ENCODE results near the gene NPSR1.

Gene NPSR1

DNA sequence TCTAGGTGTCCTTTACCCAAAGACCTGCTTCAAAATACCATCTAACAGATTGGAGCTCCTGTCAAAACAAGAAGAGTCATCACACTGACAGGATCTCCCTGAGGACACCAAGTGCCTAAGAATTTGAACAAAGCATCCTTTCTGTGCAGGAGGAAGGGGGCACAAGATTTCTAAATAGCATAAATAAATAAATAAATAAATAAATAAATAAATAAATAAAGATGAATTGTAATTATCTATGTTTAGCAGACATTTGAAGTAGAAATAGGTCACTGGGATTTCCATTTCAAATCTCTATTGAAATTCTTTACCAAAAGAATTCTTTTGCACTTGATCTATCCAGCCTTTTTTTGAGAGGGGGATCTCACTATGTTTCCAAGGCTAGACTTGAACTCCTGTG lies 65.3 kb downstream of the NPSR1 start:
- DNase-seq = no peak

DNA sequence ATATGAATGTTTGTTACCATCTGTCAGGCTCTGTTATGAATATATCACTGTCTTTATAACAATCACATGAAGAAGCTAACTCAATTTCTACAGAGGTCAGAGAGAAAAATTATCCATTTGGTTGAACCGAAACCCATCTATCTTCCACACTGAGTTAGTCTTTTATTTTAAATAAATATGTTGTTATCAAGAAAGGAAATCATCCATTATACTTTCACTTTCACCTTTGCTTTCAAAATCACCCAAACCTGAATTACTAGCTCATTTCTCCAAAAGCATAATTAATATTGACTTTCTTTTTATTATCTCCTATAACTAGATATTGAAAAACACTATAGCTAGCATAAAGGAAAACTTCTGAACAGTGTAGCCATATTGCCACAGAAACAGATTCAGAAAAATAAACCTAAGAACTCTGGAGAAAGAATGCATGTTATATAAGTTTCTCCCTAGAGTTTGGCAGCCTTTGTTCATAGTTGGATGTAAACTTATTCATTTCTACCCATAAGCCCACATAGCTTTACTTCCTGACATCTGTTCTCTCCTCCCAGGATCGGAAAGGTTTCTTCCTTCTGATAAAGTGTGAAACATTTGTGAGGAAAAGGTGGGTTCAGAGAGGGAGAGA lies 66.0 kb downstream of the NPSR1 start:
- no peak for DNase-seq

DNA sequence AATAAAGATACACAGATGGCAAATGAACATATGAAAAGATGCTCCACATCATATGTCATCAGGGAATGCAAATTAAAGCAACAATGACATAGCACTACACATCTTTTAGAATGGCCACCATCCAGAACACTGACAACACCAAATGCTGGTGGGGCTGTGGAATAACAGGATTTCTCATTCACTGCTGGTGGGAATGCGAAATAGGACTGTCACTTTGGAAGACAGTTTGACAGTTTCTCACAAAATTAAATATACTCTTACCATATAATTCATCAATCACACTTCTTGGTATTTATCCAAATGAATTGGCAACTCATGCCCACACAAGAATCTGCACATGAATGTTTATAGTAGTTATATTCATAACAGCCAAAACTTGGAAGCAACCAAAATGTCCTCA lies 68.2 kb downstream of the NPSR1 start:
- DNase-seq = no peak

DNA sequence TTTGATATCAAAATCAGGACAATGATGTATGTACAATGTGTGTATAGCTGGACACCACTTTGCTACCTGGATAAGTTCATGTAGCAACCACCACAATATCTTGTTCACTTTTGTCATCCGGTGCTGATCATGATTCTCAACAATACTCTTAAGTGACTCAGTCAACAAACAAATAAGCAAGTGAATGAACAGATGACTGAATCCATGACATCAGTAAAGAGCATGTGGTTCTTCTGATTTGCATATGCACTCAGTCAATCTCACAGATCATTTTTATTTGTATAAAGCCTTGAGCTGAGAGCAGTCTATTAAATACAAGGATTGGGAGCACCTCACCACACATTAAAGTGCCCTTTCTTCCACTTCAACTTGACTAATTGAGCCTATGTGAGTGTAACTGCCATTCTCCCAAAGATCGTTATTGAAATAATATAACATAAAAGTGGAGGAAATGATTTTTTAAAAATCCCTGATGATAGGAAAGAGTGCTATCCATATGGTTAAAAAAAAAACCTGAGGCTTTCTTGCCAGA lies 69.5 kb downstream of the NPSR1 start:
- no peak for DNase-seq

DNA sequence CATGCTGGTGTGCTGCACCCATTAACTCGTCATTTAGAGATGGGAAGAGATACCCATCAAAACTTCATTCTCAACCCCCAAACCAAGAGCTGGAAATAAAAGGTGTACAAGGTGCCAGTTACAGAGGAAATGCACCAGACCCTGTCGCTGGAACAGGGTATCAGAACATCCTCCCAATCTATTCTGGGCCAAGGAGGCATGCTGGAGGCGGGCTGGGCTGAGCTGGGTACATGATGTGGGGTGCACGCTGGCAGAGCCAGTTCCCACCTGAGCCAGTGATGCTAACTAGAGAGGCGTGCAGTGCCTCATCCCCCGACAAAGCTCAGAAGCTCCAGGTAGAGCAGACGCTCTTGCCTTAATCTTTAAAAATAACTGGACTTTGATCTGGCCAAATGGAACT lies 70.1 kb downstream of the NPSR1 start:
- no peak for DNase-seq

DNA sequence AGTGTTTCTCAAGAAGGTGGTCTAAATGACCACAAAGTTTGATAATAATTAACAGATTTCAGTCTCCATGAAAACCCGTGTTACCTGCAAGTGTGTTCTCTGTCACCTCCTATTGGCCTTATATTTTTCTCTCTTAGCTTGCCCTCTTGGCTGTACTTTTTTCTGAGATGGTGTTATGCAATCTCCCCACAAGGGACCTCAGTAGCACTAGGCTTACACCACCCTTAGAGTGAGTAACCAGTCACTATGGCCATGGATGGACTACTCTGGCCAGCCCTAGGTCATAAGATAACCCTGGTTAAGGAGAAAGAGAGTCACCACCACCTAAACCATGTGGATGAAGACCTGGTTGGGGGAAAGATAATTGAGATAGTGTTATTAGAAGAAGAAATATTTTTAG lies 76.8 kb downstream of the NPSR1 start:
- no peak for DNase-seq

DNA sequence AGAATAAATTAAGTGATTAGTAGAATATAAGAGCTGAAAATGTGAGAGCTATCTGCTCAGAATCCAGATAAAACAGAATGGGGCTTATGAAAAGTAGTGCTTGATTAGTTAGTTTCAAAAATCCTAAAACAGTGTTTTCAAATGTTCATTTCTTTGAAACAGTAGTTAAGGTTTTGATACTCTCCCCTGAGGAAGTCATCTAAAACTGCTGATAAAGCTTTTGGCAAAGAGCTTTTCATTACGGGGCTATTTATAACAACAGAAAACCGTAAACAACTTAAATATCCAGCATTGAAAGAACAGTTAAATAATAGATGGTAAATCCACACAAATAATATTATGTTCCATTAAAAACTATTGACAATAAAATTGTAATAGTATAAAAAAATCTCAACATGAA lies 77.5 kb downstream of the NPSR1 start:
- no peak for DNase-seq

DNA sequence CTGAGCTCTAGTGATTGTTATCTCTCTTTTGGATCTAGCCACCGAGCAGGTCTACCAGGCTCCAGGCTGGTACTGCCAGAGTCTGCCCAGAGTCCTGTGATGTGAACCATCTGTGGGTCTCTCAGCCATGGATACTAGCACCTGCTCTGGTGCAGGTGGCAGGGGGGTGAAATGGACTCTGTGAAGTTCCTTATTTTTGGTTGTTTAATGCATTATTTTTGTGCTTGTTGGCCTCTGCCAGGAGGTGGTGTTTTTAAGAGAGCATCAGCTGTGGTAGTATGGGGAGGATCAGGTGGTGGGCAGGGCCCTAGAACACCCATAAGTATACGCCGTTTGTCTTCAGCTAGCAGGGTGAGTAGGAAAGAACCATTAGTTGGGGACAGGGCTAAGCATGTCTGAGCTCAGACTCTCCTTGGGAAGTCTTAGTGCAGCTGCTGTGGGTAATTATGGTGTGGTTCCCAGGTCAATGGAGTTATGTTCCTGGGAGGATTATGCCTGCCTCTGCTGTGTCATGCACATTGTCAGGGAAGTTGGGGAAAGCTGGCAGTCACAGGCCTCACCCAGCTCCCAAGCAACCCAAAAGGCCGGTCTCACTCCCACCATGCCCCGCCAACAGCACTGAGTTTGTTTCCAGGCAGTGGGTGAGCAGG lies 81.8 kb downstream of the NPSR1 start:
- no peak for DNase-seq

DNA sequence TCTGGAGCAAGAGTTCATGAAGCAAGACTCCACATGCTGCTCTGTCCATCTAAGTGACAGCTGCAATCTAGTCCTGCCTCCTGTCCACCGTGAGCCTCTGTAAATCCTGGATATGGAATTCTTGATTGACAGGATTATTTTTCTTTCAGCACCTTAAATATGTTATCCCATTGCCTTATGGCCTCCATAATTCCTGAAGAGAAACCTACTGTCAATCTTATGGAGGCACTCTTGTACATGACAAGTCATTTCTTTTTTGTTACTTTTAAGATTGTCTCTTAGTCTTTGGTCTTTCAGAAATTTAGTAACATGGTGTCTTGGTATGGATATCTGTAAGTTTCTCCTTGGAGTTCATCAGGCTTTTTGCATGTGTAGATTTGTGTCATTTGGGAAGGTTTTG lies 82.8 kb downstream of the NPSR1 start:
- no peak for DNase-seq

DNA sequence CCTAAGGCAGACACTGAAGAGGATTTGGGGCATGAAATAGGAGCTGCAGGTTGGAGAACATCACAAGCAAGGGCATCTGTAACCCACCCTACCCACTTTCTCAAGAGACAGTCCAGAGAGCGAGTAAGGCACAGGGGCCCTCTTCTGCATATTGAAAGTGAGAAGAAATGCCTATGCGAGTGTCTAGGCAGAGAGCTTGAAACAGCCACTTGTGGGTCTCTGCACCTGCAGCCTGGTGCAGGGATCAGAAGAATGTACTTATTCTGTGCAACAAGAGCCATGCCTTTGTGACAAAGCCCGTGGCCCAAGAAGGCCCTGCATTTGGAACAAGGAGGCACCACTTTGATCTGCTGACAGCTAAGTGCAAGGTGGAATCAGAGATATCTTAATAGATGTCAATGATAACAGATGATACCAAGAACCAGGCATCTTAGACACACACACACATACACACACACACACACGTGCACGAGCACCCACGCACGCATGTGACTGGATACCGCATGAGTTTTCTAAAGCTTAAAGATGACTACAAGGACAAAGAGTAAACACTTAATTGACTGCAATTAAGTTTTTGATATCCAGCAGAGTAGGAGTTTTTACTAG lies 89.3 kb downstream of the NPSR1 start:
- DNase-seq = no peak

DNA sequence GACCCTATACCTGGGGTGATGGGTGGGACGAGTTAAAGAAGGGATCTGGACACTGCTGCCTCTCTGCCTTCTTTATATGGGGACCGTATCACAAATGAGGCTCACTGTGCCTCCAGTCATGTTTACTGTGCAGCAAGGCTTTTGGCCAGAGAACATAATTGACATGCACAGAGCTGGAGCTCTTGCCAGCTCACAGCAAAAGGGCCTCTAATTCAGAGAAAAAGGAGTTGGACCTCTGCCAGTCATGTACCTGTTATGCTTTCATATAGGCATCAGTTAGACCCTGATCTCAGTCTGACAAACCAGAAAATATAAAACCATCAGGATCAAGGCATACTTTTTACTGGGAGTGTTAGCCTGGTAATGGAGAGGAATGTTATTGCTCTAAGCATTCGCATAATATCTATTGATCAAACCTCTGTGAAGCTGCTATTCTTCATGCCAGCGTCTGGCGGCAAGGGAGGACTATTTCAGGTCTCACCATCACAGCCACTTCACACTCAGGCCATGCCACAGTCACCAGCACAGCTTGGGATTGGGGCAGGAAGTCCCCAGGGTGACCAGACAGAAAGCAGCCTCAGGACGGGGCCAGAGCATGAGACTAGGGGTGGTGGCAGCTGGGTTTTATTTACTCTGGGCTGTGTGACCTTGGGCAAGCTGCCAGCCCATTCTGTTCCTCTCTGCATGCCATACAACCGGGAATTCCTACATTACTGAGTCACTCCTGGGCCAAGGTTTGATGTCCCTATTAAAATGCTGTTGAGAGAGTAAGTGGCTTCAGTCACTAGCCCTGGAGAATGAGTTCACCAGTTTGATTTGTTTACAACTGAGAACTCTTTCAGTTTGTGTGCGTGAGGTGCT lies 90.1 kb downstream of the NPSR1 start:
- DNase-seq = no peak

DNA sequence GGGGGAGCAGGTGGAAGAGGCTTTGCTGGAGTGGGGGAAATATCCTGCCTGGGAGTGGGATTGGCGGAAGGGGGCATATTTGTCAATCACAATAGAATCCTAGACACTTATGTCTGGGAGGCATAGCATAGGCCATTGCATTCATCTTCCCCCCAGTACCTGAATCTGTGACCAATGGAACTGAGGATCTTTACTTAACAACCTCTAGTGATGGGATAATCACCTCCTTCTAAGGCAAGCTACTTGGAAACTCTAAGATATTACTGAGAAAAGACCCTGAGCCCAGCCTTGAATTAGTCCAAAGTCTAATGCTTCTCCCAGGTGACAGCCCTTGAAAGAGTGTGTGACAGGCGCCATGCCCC lies 90.7 kb downstream of the NPSR1 start:
- no peak for DNase-seq

DNA sequence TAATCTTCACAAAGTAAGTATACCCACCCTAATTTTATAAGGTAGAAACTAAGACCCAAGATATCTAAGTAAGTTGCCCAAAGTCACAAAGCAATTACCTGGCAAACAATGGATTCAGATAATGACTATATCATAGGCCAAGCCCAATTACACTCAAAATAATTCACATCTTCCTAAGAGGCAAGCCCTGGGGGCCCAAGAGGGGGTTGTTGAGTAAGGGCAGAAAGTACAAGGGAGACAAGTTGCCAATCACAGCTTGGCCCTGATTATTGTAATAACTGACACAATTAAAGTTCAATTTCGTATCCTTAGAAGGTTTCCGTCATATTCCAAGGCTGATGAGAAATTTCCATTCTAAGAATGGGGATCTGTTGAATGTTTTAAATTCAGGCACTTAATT lies 91.4 kb downstream of the NPSR1 start:
- DNase-seq = no peak

DNA sequence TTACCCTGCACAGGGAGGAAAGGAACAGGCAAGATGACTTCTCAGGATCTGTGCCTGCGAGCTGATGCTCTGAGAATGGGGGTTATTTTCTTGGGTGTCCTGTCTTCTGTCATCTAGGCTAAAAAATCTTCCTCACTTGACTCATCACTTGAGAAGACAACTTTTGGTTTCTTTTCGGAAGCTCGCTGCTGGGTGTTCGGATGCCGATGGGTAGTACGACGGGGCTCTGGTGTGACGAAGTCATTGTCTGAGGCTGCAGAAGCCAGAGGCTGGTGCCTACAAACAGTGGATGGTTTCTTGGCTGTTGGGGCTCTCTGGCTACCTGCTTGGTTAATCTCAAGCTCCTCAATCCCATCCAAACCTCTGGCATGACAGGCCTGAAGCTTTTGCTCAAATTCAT lies 92.2 kb downstream of the NPSR1 start:
- no peak for DNase-seq

DNA sequence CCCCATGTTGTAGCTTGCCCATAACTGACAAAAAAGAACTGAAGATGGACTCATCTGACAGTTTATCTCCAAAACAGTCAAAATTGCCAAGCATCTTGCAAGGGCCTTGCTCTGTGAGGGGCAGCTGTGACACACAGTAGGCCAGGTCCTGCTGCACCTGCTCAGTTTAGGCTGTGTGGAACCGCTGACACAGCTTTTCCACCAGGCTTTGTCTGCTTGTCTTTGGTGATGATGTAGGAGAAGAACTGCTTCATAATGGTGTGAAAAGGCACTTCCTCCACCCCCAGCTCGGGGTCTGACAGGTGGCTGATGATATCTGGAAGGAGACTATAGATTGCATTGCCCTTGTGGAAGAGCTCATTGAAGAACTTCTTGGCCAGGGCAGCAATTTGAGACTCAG lies 92.6 kb downstream of the NPSR1 start:
- no peak for DNase-seq

DNA sequence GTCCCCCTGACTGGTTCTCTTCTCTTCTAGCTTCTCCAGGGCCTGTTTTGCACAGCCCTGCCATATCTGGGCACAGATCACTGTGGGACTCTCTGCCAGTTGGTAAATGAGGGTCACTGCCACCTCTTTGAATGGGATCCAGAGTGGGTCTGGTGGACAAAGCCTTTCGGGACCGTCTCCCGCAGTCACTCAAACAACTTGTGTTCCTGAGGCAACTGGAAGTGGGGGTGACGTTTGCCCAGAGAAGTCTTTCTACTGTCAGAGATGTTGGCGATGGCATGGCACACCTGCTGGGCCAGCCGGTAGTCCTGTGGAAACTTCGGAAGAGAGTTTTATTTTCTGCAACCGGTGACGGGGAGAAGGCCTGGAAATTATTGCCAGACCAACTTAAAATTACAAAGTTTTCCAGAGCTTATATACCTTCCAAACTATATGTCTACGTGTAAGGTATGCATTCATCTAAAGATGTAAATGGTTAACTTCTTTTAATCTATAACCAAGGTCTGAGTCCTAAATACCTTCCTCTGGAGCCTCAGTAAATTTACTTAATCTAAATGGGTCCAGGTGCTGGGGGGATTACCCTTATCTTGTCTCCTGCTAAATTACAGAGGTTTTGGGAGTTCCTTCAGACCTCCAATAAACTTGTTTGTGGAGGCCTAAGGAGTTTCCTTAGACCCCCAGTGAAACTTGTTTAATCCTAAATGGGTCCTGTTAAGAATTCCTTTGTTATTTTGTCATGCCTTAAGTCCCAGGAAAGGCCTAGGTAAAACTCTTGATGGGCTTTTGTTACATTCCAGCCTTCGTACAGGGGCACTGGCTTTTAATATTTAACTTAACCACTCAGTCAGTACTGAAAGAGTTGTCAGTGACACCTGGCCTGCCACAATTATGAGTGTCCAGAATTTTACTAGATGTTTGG lies 94.0 kb downstream of the NPSR1 start:
- no peak for DNase-seq

DNA sequence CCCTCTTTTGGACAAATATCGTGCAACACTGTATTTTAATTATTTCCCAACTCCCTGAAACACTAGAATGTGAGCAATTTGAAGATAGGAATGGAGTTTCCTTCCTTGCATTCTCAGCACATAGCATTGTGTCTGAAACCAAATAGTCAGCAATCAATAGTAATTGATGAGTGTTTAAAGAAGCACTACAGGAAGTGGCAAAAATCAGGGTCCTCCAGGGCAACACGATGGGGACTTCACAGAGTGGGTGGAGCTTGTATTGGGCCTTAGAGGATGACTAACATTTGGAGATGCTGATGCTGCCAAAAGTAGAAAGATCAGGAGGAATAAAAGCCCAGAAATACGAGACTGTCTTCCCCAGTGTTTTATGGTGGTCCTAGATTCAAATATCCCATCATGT lies 94.9 kb downstream of the NPSR1 start:
- no peak for DNase-seq

DNA sequence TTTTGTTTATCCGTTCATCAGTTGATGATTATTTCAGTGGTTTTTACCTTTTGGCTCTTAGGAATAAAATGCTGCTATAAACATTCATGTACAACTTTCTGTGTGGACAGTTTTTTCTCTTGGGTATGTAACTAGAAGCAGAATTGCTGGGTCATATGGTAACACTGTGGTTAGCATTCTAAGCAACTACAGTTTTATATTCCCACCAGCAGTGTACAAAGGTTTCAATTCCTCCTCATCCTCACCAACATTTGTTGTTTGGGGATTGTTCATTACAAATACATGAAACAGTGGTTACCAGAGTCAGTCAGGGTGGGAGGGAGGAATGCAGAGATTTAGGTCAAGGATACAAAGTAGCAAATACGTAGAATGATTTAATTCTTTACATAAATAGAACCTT lies 97.0 kb downstream of the NPSR1 start:
- no peak for DNase-seq

DNA sequence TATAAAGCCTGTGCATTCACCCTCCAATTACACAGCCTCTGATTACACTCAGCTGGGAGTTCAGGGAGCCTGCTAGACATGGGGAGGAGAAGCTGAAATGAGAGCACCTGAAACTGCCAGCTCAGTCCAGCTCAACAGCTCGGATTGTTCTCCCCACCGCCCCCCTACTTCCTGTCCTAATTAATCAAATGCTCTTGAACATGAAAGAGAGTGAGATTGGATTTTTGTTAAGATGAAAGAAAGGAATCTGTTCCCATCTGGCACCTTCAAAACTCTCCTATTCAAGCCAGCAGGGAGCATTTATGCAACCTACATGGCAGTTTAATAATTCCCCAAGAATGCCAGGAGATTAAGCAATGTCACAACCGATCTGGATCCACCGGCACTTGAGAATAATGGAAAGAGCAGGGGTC lies 98.0 kb downstream of the NPSR1 start:
- no peak for DNase-seq

DNA sequence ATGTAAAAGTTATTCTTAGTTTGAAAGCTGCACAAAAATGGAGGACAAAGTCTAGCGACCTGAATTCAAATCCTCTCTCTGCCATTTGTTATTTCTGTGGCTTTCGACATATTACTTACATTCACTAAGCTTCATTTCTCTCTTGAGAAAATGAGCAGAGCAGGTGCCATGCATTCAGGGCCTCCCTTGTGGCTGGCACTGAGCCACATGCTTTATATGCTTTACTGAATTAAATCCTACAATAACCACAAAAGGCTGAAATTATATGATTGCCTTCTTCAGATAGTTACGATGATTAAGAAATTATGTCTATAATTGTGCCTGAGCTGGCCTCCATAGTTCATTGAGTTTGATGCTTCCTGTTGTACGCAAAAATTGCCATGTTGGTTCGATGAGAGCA lies 98.7 kb downstream of the NPSR1 start:
- DNase-seq = no peak

DNA sequence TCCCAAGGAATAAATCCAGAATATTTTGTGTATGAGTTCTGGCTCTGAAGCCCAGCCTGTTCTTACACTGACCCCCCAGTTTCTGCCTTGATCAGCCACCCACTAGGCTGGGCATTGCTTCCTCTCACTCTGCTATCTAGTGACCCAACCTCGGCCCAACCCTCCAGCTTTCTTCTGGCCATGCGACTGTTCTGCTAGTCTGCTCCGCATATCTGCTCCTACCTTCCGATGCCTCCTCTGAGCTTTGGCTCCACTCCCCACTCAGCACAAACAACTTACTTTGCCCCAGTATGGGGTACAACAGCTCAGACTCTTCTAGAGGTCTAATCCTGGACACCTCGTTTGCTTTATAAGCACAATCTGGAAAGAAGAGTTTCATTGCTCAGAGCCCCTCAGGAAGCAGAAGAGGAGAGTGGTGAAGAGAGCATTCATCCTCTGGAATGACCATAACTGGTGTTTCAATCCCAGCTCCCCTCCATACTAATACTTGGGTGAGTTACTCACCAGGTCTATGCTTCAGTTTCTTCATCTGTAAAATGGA lies 99.6 kb downstream of the NPSR1 start:
- no peak for DNase-seq

DNA sequence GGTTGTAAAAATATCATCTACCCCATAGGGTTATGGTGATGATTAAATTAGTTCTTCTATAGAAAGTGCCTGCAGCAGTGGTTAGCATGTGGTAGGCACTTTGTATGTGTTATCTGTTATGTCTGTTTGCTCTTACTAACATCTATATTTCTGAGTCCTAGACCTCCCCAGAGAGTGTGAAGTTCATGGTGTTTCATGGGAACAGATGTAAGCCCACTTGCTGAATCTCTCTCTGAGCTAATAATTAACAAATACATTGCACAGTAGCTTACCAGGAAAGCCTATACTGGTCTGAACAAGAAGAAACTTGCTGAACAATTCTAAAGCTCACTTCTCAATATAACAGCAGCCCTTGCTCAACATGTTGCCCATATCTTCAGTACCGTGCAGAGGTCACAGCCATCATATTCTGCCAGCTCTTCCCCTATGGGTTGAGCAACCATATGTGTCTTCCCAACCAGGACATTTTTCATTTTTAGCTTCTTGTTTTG lies 100.1 kb downstream of the NPSR1 start:
- no peak for DNase-seq

Data from activated CD8-positive, alpha-beta memory T cell treated with anti-CD3 and anti-CD28 coated beads for 24 hours (primary cell).